A549 (cell line): ENCODE measurements around the gene TMEM168. TPM values are rescaled to one million over a fixed set of nuclear protein-coding genes. Genes with fewer than 3 reads are reported as not detected.

ENCODE experiments used
- HEYL ChIP-seq: fragments of 250-450 bp; sonication (Bioruptor Pico); IDR thresholded peaks from 2 replicates; pipeline ENCODE4 v1.8.0; 2021; ENCODE audit warnings: mild to moderate bottlenecking, moderate library complexity
- HMGXB4 ChIP-seq: fragments of 250-450 bp; sonication (Bioruptor Pico); IDR thresholded peaks from 2 replicates; pipeline ENCODE4 v1.5.0; 2021; ENCODE audit warnings: mild to moderate bottlenecking, moderate library complexity, borderline replicate concordance
- TP53 ChIP-seq: fragments of 250-450 bp; sonication (Bioruptor Pico); IDR thresholded peaks from 2 replicates; pipeline ENCODE4 v1.5.0; 2021; ENCODE audit warnings: mild to moderate bottlenecking, moderate library complexity
- ZC3H11A ChIP-seq: fragments of 450-650 bp; IDR thresholded peaks from 2 replicates; pipeline ENCODE4 v1.6.1; 2014; ENCODE audit warnings: antibody characterized with exemption, mild to moderate bottlenecking
- polyA plus RNA-seq, 4 experiments: library from polyadenylated mRNA; depleted of rRNA in 3 of 4; stranded (reverse); fragments of >200 nt; fragmentation: RNase III in 1 of 4; extraction: RNeasy Plus Mini Kit Qiagen cat#74134 plus additional on column Dnase treatment in 1 of 4; gene quantifications; 2 replicates in 3 of 4; 3 replicates in 1 of 4; pipeline ENCODE4 v1.2.3, GENCODE V29; 2011 to 2017

TMEM168 gene
- polyA plus RNA-seq, 2 of the 4 experiments (the other 2 are of a cell fraction): 11.4 to 40.0 TPM

- no peak for TF ChIP-seq HMGXB4
- TF ChIP-seq HEYL (CRISPR knock-in tag): no peak
- TF ChIP-seq ZC3H11A: no peak
- TF ChIP-seq TP53: no peak
These were observed 75.3 kb downstream of the TMEM168 start (continued) for GRCh38 chr7:112714917-112715316.
